DND-41 (cell line): ENCODE results near the gene GPX3.

Experiments
- ATAC-seq: fragments of 200-7000 bp; cut with Tn5 transposase; 3 replicates; pipeline ENCODE4 v1.9.1; 2021; ENCODE audit warnings: low read depth; ENCODE audit not compliant: insufficient read depth
- DNase-seq: peaks from one replicate; pipeline ENCODE4 v3.0.0-alpha.2; 2020
- H2AFZ ChIP-seq: 2 replicates; pipeline ENCODE4 v1.6.0; 2012; ENCODE audit warnings: low read depth, low read length
- H3K27ac ChIP-seq: 2 replicates; pipeline ENCODE4 v1.5.1; 2012; ENCODE audit warnings: low read length, inconsistent platforms
- H3K27me3 ChIP-seq: fragments of 200-600 bp; sonication (generic); 2 replicates; pipeline ENCODE4 v1.6.0; 2012; ENCODE audit warnings: low read length, mild to moderate bottlenecking, inconsistent platforms; ENCODE audit not compliant: insufficient read depth, poor library complexity
- H3K36me3 ChIP-seq: 2 replicates; pipeline ENCODE4 v1.5.1; 2012; ENCODE audit warnings: low read length, inconsistent platforms; ENCODE audit not compliant: insufficient read depth
- H3K4me1 ChIP-seq: 2 replicates; pipeline ENCODE4 v1.5.1; 2012; ENCODE audit warnings: mild to moderate bottlenecking, low read length; ENCODE audit not compliant: insufficient read depth
- H3K4me2 ChIP-seq: 2 replicates; pipeline ENCODE4 v1.6.0; 2012; ENCODE audit warnings: mild to moderate bottlenecking, moderate library complexity, low read length, inconsistent platforms; ENCODE audit not compliant: insufficient read depth
- H3K4me3 ChIP-seq, 2 experiments: fragments of 200-600 bp in 1 of 2; shearing (Covaris generic) in 1 of 2; 2 replicates each; pipeline ENCODE4 v1.5.1; 2012 to 2016; ENCODE audit warnings: inconsistent platforms in 2 of 2, low read length in 2 of 2, mild to moderate bottlenecking in 2 of 2, low read depth in 1 of 2, moderate library complexity in 1 of 2
- H3K79me2 ChIP-seq: 2 replicates; pipeline ENCODE4 v1.6.0; 2012; ENCODE audit warnings: low read length, inconsistent platforms; ENCODE audit not compliant: insufficient read depth
- H3K9ac ChIP-seq: 2 replicates; pipeline ENCODE4 v1.6.0; 2012; ENCODE audit warnings: low read depth, mild to moderate bottlenecking, inconsistent platforms, low read length, moderate library complexity
- H3K9me3 ChIP-seq: 2 replicates; pipeline ENCODE4 v1.5.1; 2012; ENCODE audit warnings: low read length, moderate library complexity, mild to moderate bottlenecking, inconsistent platforms; ENCODE audit not compliant: insufficient read depth, severe bottlenecking
- H4K20me1 ChIP-seq: 2 replicates; pipeline ENCODE4 v1.6.0; 2012; ENCODE audit warnings: low read length; ENCODE audit not compliant: insufficient read depth
- CTCF ChIP-seq: IDR thresholded peaks from 2 replicates; pipeline ENCODE4 v1.5.1; 2012; ENCODE audit warnings: borderline replicate concordance, low read length, moderate library complexity, mild to moderate bottlenecking; ENCODE audit not compliant: poor library complexity, severe bottlenecking; ENCODE audit errors: extremely low read depth
- EZH2 ChIP-seq: IDR thresholded peaks from 3 replicates; pipeline ENCODE4 v1.6.1; 2012; ENCODE audit warnings: borderline replicate concordance, low read depth, mild to moderate bottlenecking, moderate library complexity, low read length, inconsistent platforms; ENCODE audit not compliant: severe bottlenecking

Gene GPX3

DNA sequence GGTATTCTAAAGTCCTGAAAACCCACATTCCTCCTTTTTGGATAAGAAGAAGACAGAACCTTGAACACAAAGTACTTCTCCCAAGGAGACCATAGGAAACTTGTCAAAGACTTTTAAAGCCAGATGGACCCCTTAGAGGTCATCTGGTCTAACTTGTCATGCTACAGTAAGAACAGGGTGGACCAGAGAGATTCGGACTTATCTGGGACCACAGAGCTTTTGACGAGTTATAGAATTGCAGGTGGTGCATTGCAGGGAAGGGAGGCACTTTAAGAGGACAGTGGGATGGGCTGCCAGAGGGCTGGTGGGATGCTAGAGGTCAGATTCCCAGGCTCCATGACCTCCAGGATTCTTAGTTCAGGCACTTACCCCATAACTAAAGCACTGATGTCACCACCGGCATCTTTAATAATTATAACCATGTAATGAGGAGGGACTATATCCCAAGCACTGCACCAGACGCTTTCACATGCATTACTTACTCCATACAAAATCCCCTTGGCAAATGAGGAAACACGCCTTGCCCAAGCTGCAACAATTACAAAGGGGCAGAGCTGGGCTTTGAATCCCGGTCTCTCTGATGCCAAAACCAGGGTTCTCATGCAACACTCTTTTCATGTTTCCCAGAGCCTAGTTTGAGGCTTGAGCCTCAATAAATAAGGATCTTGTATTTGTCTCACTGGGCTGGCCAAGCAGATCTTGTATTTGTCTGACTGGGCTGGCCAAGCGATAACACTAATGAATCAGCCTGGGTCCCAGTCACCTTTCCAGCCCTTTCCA lies 12.8 kb upstream of the GPX3 start:
- DNase-seq = no peak

GRCh38 chr5:151008210-151008491 lies 12.2 kb upstream of the GPX3 start:
- H3K79me2 ChIP-seq = no peaks in the 10 kb centered on the region
- no peak overlapping the region for H3K27ac ChIP-seq
- no peak overlapping the region for H3K4me3 ChIP-seq
- no peak overlapping the region for H3K4me2 ChIP-seq
- H2AFZ ChIP-seq = no peak overlapping the region
- TF ChIP-seq EZH2 (no peak), CTCF (no peak)
- no peaks in the 10 kb centered on the region for H3K36me3 ChIP-seq
- no peaks in the 10 kb centered on the region for H4K20me1 ChIP-seq
- no peaks in the 10 kb centered on the region for H3K9me3 ChIP-seq
- no peak overlapping the region for H3K9ac ChIP-seq
- no peaks in the 10 kb centered on the region for H3K4me1 ChIP-seq
- DNase-seq = no peak
- H3K27me3 ChIP-seq = peaks cover 8% of the 10 kb centered on the region
- no peak for ATAC-seq

More for the DNA sequence above, 12.8 kb upstream of the GPX3 start:
- H4K20me1 ChIP-seq = no peaks in the 10 kb centered on the region
- ATAC-seq = no peak
- no peak overlapping the region for H3K27ac ChIP-seq
- no peaks in the 10 kb centered on the region for H3K9me3 ChIP-seq
- no peak overlapping the region for H3K4me2 ChIP-seq
- TF ChIP-seq EZH2 = no peak
- no peak for TF ChIP-seq CTCF
- H3K27me3 ChIP-seq = peaks cover 9% of the 10 kb centered on the region
- no peaks in the 10 kb centered on the region for H3K36me3 ChIP-seq
- no peak overlapping the region for H3K9ac ChIP-seq
- H2AFZ ChIP-seq = no peak overlapping the region
- H3K4me3 ChIP-seq = no peak overlapping the region
- no peaks in the 10 kb centered on the region for H3K79me2 ChIP-seq
- no peaks in the 10 kb centered on the region for H3K4me1 ChIP-seq

DNA sequence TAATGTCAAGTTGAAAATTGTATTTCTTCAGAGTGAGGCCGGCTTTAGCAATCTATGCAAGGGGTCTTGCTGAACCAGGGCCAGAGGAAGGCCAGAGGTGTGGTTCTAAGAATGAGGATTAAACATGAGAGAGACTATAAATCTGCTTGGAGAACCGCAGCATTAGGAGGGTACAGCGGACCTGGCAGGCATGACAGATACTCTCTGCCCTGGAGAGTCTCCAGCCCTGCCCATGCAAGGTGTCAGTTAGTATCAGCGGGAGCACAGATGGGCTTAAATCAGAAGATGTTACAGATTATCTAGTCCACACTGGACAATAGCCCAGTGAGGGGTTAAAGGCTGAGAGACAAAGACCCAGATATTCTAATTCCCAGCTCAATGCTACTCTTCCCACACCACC lies 11.5 kb upstream of the GPX3 start:
- DNase-seq (no peak), ATAC-seq (no peak)
- Histone ChIP-seq H3K9ac (no peak overlapping the region), H3K4me1 (no peaks in the 10 kb centered on the region), H4K20me1 (no peaks in the 10 kb centered on the region), H3K79me2 (no peaks in the 10 kb centered on the region), H3K4me2 (no peak overlapping the region), H2AFZ (no peak overlapping the region), H3K4me3 (no peak overlapping the region), H3K36me3 (no peaks in the 10 kb centered on the region), H3K27ac (no peak overlapping the region), H3K27me3 (peaks cover 2% of the 10 kb centered on the region), H3K9me3 (no peaks in the 10 kb centered on the region)
- TF ChIP-seq CTCF (no peak), EZH2 (no peak)

DNA sequence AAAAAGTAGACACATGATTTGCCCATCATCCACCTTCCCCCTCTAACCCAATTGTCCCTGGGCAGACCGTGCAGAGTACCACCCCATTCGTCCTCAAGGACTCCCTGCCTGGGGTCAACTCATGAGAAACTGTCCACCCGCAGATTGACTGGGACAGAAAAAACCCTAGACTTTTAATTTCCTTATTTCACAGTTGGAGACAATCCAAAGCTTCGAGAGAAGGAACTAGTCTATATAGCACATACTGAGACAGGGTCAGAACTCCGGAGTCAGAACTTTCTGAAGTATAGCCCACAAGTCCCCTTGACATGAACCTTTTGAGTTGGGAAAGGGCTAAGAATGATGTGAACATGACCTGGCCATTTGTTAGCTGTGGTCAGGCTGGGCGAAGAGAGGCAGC lies 7.5 kb upstream of the GPX3 start:
- Histone ChIP-seq H2AFZ (no peak overlapping the region), H3K36me3 (no peaks in the 10 kb centered on the region), H3K27me3 (peaks cover 2% of the 10 kb centered on the region), H3K9me3 (no peaks in the 10 kb centered on the region), H3K4me2 (no peak overlapping the region), H3K79me2 (no peaks in the 10 kb centered on the region), H3K9ac (no peak overlapping the region), H3K4me1 (no peaks in the 10 kb centered on the region), H4K20me1 (no peaks in the 10 kb centered on the region), H3K27ac (no peak overlapping the region), H3K4me3 (no peak overlapping the region)
- TF ChIP-seq CTCF (no peak), EZH2 (no peak)
- DNase-seq = no peak
- ATAC-seq = no peak
